A549 (cell line): ENCODE results near the gene SMARCD1.

Source experiments
- CHD2 ChIP-seq: fragments of 150-350 bp; IDR thresholded peaks from 2 replicates; pipeline ENCODE4 v1.6.1; 2014; ENCODE audit warnings: low read length; ENCODE audit not compliant: partially characterized antibody
- CHD4 ChIP-seq: fragments of 200-600 bp; sonication (generic); IDR thresholded peaks from 2 replicates; pipeline ENCODE4 v1.6.1; 2016; ENCODE audit warnings: antibody characterized with exemption, mild to moderate bottlenecking, borderline replicate concordance
- CTCF ChIP-seq: fragments of >200 bp; sonication (Bioruptor Twin); formaldehyde crosslinking; IDR thresholded peaks from 3 replicates; pipeline ENCODE4 v1.5.1; 2016
- EHMT2 ChIP-seq: fragments of 200-600 bp; sonication (generic); IDR thresholded peaks from 2 replicates; pipeline ENCODE4 v1.6.1; 2016; ENCODE audit warnings: antibody characterized with exemption, low read depth, mild to moderate bottlenecking, moderate library complexity
- HOXA7 ChIP-seq: fragments of 250-450 bp; sonication (Bioruptor Pico); IDR thresholded peaks from 2 replicates; pipeline ENCODE4 v1.5.0; 2020; ENCODE audit warnings: mild to moderate bottlenecking, moderate library complexity
- KDM1A ChIP-seq: fragments of 200-600 bp; sonication (generic); IDR thresholded peaks from 2 replicates; pipeline ENCODE4 v1.6.1; 2016; ENCODE audit warnings: low read depth, mild to moderate bottlenecking
- NR3C1 ChIP-seq: fragments of >200 bp; sonication (Bioruptor Twin); formaldehyde crosslinking; IDR thresholded peaks from 3 replicates; pipeline ENCODE4 v1.6.1; 2017
- PBX3 ChIP-seq: IDR thresholded peaks from 2 replicates; pipeline ENCODE4 v1.6.1; 2012
- POLR2A ChIP-seq: IDR thresholded peaks from 2 replicates; pipeline ENCODE4 v1.6.1; 2012; ENCODE audit warnings: mild to moderate bottlenecking, low read length
- POLR2AphosphoS2 ChIP-seq: conservative IDR thresholded peaks from 2 replicates; pipeline ENCODE4 v1.6.1; 2012; ENCODE audit warnings: low read length, improper control_type of control experiment, inconsistent platforms
- RAD21 ChIP-seq, 2 experiments: fragments of >200 bp in 1 of 2; sonication (Bioruptor Twin) in 1 of 2; formaldehyde crosslinking in 1 of 2; IDR thresholded peaks in 1 of 2; conservative IDR thresholded peaks in 1 of 2; 2 replicates in 1 of 2; 3 replicates in 1 of 2; pipeline ENCODE4 v1.6.1; 2012 to 2018; ENCODE audit warnings: inconsistent platforms in 1 of 2
- USF2 ChIP-seq: fragments of 450-650 bp; IDR thresholded peaks from 2 replicates; pipeline ENCODE4 v1.6.1; 2014; ENCODE audit warnings: antibody characterized with exemption

GRCh38 chr12:50104417-50105366, 19.6 kb downstream of the SMARCD1 start:
- no peak for TF ChIP-seq POLR2A
- TF ChIP-seq CTCF: no peak
- no peak for TF ChIP-seq CHD2
- no peak for TF ChIP-seq EHMT2
- no peak for TF ChIP-seq CHD4
- no peak for TF ChIP-seq PBX3
- TF ChIP-seq RAD21 (conservative IDR thresholded peaks at IDR 0.05 in 1 of 2, IDR thresholded peaks at IDR 0.05 in 1 of 2): no peak
- no peak for TF ChIP-seq NR3C1
- no peak for TF ChIP-seq HOXA7 (CRISPR knock-in tag)
- TF ChIP-seq USF2: no peak
- TF ChIP-seq POLR2AphosphoS2: no peak
- TF ChIP-seq KDM1A: no peak
